Motor neuron (in vitro differentiated cells): ENCODE data around the gene DCDC2. TPM values are rescaled to one million over a fixed set of nuclear protein-coding genes. Genes with fewer than 3 reads are reported as not detected.
"Not testable (repeated sequence)": the region's sequence is repeated elsewhere in the genome, so short reads cannot be mapped to it uniquely, and the experiment has no call there.

Experiments
- ATAC-seq, 8 experiments: fragments of 200-7000 bp; cut with Tn5 transposase; replicated peaks in 6 of 8; 2 replicates each; pipeline ENCODE4 v1.8.0; 2021; ENCODE audit warnings: mild to moderate bottlenecking in 8 of 8, moderate library complexity in 8 of 8
- H3K27ac ChIP-seq, 2 donors: fragments of 250-450 bp; sonication (Bioruptor Pico); 2 replicates each; pipeline ENCODE4 v1.9.0; 2021; ENCODE audit warnings: antibody characterized with exemption in 2 of 2, mild to moderate bottlenecking in 2 of 2, moderate library complexity in 1 of 2
- H3K4me1 ChIP-seq, 2 donors: fragments of 250-450 bp; sonication (Bioruptor Pico); replicated peaks in 1 of 2; 2 replicates each; pipeline ENCODE4 v1.6.1; 2021; ENCODE audit warnings: antibody characterized with exemption in 2 of 2, mild to moderate bottlenecking in 2 of 2, moderate library complexity in 1 of 2
- H3K4me3 ChIP-seq, 5 donors: fragments of 250-450 bp; sonication (Bioruptor Pico); 2 replicates each; pipeline ENCODE4 v1.9.0; 2021; ENCODE audit warnings: antibody characterized with exemption in 5 of 5, mild to moderate bottlenecking in 5 of 5, moderate library complexity in 4 of 5
- WGBS, 10 experiments: fragments of 450-650 bp; shearing (Covaris generic); methylation state at CpG; one replicate each; pipeline ENCODE4 v1.0.0; 2022; 5-methylcytosine and 5-hydroxymethylcytosine counted together
- in situ Hi-C, 9 experiments: fragments of 400-800 bp; cut with MboI; loops; one replicate each; pipeline ENCODE4 v1.15.0; 2021; ENCODE audit warnings: low sequenced_read_pairs in 9 of 9, low pct_unique_long_range_greater_than_20kb in 2 of 9; ENCODE audit not compliant: unreplicated experiment in 9 of 9
- total RNA-seq, 8 experiments: library from RNA; unstranded; fragments of 300-600 nt; gene quantifications; 2 replicates each; pipeline versions ENCODE4 v1.2.3 to v1.2.4, GENCODE V29; 2022

Gene DCDC2
- total RNA-seq, 8 experiments from 2014 or later: 0.21 to 13.3 (median 0.90) TPM

- 41 to 84% (median 49%) methylated on average over 1 to 3 of the region's 3 CpGs; no CpG with 5 or more reads in 4 of the 10 experiments for WGBS, 10 experiments
- in situ Hi-C loops: no loop called here
- Histone ChIP-seq H3K4me1 (peaks cover 5% of the 10 kb centered on the region in 2 donors), H3K27ac (no peak overlapping the region), H3K4me3 (no peak overlapping the region)
- peak in 2 of 8 experiments; percentile 28 to 62 for ATAC-seq
Observed at GRCh38 chr6:24240380-24240928, 117.4 kb downstream of the DCDC2 start.

- ATAC-seq: no peak
- H3K4me1 ChIP-seq: peaks cover 5% of the 10 kb centered on the region in 2 donors
- no peak overlapping the region for H3K4me3 ChIP-seq
- in situ Hi-C loops: no loop called here
- 80 to 100% (median 92%) methylated on average over 1 to 3 of the region's 3 CpGs; no CpG with 5 or more reads in 1 of the 10 experiments for whole genome bisulfite sequencing, 10 experiments
- H3K27ac ChIP-seq: no peak overlapping the region
Observed at GRCh38 chr6:24238700-24239099, 119.2 kb downstream of the DCDC2 start.

GRCh38 chr6:24236779-24237178 is 121.1 kb downstream of the DCDC2 start:
- H3K4me1 ChIP-seq, in situ Hi-C loops, H3K27ac ChIP-seq, H3K4me3 ChIP-seq: not testable (repeated sequence)
- WGBS, 10 experiments: 67 to 100% (median 94%) methylated on average over 1 to 3 of the region's 3 CpGs; no CpG with 5 or more reads in 4 of the 10 experiments
- peak in 1 of 8 experiments; percentile 52 for ATAC-seq

GRCh38 chr6:24233813-24234442 is 123.9 kb downstream of the DCDC2 start:
- no peak overlapping the region for H3K27ac ChIP-seq
- H3K4me3 ChIP-seq: no peak overlapping the region
- ATAC-seq: peak in 3 of 8 experiments; percentile 64 to 94 (median 90)
- peaks cover 9 to 13% of the 10 kb centered on the region in 2 donors for H3K4me1 ChIP-seq
- WGBS, 10 experiments: 14 to 95% (median 80%) methylated on average over 3 to 6 of the region's 6 CpGs
- in situ Hi-C loops: no loop called here

- H3K27ac ChIP-seq: peak overlapping the region in 1 of 2 donors; percentile 10
- in situ Hi-C loops: no loop called here
Observed at GRCh38 chr6:24231438-24231977, 126.4 kb downstream of the DCDC2 start.

GRCh38 chr6:24229696-24230405 is 128.0 kb downstream of the DCDC2 start:
- WGBS, 10 experiments: 50 to 100% (median 71%) methylated on average over 1 to 3 of the region's 3 CpGs; no CpG with 5 or more reads in 2 of the 10 experiments
- ATAC-seq: no peak
- in situ Hi-C loops: no loop called here
- Histone ChIP-seq H3K27ac (no peak overlapping the region), H3K4me3 (no peak overlapping the region), H3K4me1 (peaks cover 30 to 44% of the 10 kb centered on the region in 2 donors)

More at GRCh38 chr6:24231438-24231977, 126.4 kb downstream of the DCDC2 start:
- ATAC-seq: peak in 5 of 8 experiments; percentile 67 to 84 (median 70)
- H3K4me1 ChIP-seq: peaks cover 28 to 37% of the 10 kb centered on the region in 2 donors
- H3K4me3 ChIP-seq: no peak overlapping the region
- WGBS, 10 experiments: 0 to 60% (median 27%) methylated on average over 1 to 2 of the region's 2 CpGs; no CpG with 5 or more reads in 3 of the 10 experiments

GRCh38 chr6:24228681-24229255 is 129.1 kb downstream of the DCDC2 start:
- ATAC-seq: peak in 5 of 8 experiments; percentile 26 to 64 (median 30)
- in situ Hi-C loops: no loop called here
- 0 to 100% (median 60%) methylated on average over 1 to 2 of the region's 3 CpGs; no CpG with 5 or more reads in 2 of the 10 experiments for WGBS, 10 experiments

GRCh38 chr6:24228123-24228522 is 129.7 kb downstream of the DCDC2 start:
- Histone ChIP-seq H3K27ac (no peak overlapping the region), H3K4me3 (no peak overlapping the region), H3K4me1 (peaks cover 38 to 52% of the 10 kb centered on the region in 2 donors)
- WGBS, 10 experiments: 5 to 73% (median 16%) methylated on average over 1 to 2 of the region's 2 CpGs; no CpG with 5 or more reads in 1 of the 10 experiments
- in situ Hi-C loops: no loop called here
- no peak for ATAC-seq

More at GRCh38 chr6:24228681-24229255, 129.1 kb downstream of the DCDC2 start:
- H3K4me1 ChIP-seq: peaks cover 32 to 46% of the 10 kb centered on the region in 2 donors
- no peak overlapping the region for H3K27ac ChIP-seq
- no peak overlapping the region for H3K4me3 ChIP-seq

- ATAC-seq: peak in 3 of 8 experiments; percentile 49 to 52 (median 51)
- no peak overlapping the region for H3K4me3 ChIP-seq
- H3K4me1 ChIP-seq: peaks cover 41 to 58% of the 10 kb centered on the region in 2 donors
- in situ Hi-C loops: no loop called here
- no peak overlapping the region for H3K27ac ChIP-seq
- 0 to 60% (median 35%) methylated on average over 1 to 4 of the region's 4 CpGs; no CpG with 5 or more reads in 3 of the 10 experiments for WGBS, 10 experiments
Observed at GRCh38 chr6:24227556-24227955, 130.3 kb downstream of the DCDC2 start.

GRCh38 chr6:24226541-24226940 is 131.3 kb downstream of the DCDC2 start:
- H3K4me1 ChIP-seq: peaks cover 40 to 57% of the 10 kb centered on the region in 2 donors
- ATAC-seq: peak in 1 of 8 experiments; percentile 5
- 50 to 92% (median 80%) methylated on average over 1 to 3 of the region's 3 CpGs; no CpG with 5 or more reads in 1 of the 10 experiments for WGBS, 10 experiments
- H3K4me3 ChIP-seq: no peak overlapping the region
- H3K27ac ChIP-seq: no peak overlapping the region
- in situ Hi-C loops: no loop called here

GRCh38 chr6:24225838-24226237 is 132.0 kb downstream of the DCDC2 start:
- 58 to 100% (median 94%) methylated on average over 1 to 2 of the region's 2 CpGs for WGBS, 10 experiments
- in situ Hi-C loops: no loop called here
- peaks cover 35 to 50% of the 10 kb centered on the region in 2 donors for H3K4me1 ChIP-seq
- H3K4me3 ChIP-seq: no peak overlapping the region
- no peak overlapping the region for H3K27ac ChIP-seq
- ATAC-seq: no peak

- in situ Hi-C loops: loop anchor here in 2 of 9 experiments (25.0 kb wide), 2 partner anchors 161 to 761 kb away; no protein-coding TSS in a partner anchor
- WGBS, 10 experiments: 3 to 82% (median 63%) methylated on average over 1 to 7 of the region's 7 CpGs
- no peak overlapping the region for H3K4me3 ChIP-seq
- peaks cover 26 to 42% of the 10 kb centered on the region in 2 donors for H3K4me1 ChIP-seq
- peak; percentile 59 to 94 (median 87) for ATAC-seq
- peak overlapping the region; percentile 39 to 81 for H3K27ac ChIP-seq
Observed at GRCh38 chr6:24223115-24223919, 134.5 kb downstream of the DCDC2 start.
